ENCODE data around the gene NPRL2. TPM values are rescaled to one million over a fixed set of nuclear protein-coding genes. Genes with fewer than 3 reads are reported as not detected.

The NPRL2 gene
- total and polyA plus RNA-seq, 2 of the 8 experiments (the other 6 are each of a cell fraction or from before 2014, with no cell fraction given), result 28.4 to 51.4 TPM

- peaks cover 0 to 26% of the 10 kb centered on the region in 2 experiments; a peak in 2 of 4 replicates for H3K79me2 ChIP-seq (ENCODE audit: control insufficient read depth in 1 of 2, insufficient read depth in 2 of 2, low read length in 2 of 2)
- TF ChIP-seq ASH2L (IDR thresholded peaks at IDR 0.05; ENCODE audit: low read length) (no peak), GABPA (IDR thresholded peaks at IDR 0.05; ENCODE audit: borderline replicate concordance, insufficient read depth, low read length) (no peak)
Observed at GRCh38 chr3:50354186-50354764, 3.7 kb upstream of the NPRL2 start.

More at GRCh38 chr3:50354186-50354764, 3.7 kb upstream of the NPRL2 start:
- H4K20me1 ChIP-seq (replicated peaks in 1 of 2; ENCODE audit: control insufficient read depth in 1 of 2, insufficient read depth in 2 of 2, low read length in 2 of 2), result peaks cover 9 to 22% of the 10 kb centered on the region in 2 experiments
- no peaks in the 10 kb centered on the region for H3K9me3 ChIP-seq (ENCODE audit: insufficient read depth in 2 of 2, low read depth in 1 of 2, low read length in 1 of 2)
- no peaks in the 10 kb centered on the region; a peak in 1 of 7 replicates for H3K27me3 ChIP-seq (replicated peaks in 1 of 4; ENCODE audit: control insufficient read depth in 3 of 4, extremely low read depth in 1 of 4, insufficient read depth in 3 of 4, low read length in 3 of 4)
- H3K4me3 ChIP-seq (ENCODE audit: extremely low read depth in 1 of 4, insufficient read depth in 2 of 4, low read depth in 3 of 4, low read length in 4 of 4), result no peak overlapping the region
- no peak overlapping the region for H2AK5ac ChIP-seq (ENCODE audit: low read depth, low read length)
- DNase-seq (ENCODE audit: low read depth in 1 of 2, low spot score in 2 of 2) (no peak), FAIRE-seq (no peak)
- H3K9ac ChIP-seq (replicated peaks in 1 of 4; ENCODE audit: extremely low read depth in 1 of 4, low read depth in 3 of 4, low read length in 3 of 4), result no peak overlapping the region
- H3K18ac ChIP-seq (ENCODE audit: extremely low read depth, low read length), result no peak overlapping the region
- H4K8ac ChIP-seq (ENCODE audit: extremely low read depth, insufficient read depth, low read length), result no peak overlapping the region
- no peak overlapping the region for H3K23ac ChIP-seq (ENCODE audit: insufficient read length)
- H3K79me1 ChIP-seq (ENCODE audit: low read depth, low read length), result peaks cover 16% of the 10 kb centered on the region
- ChIA-PET POLR2A (ENCODE audit: partially characterized antibody) (interaction anchor here (0.6 to 3.3 kb wide), 7 partner anchors 10 to 198 kb away, joined by 3 to 16 read pairs (median 3); partner anchors contain the start of gene TUSC2), CTCF (ENCODE audit: partially characterized antibody) (interaction anchor here (0.6 to 13.4 kb wide), 18 partner anchors 9 to 260 kb away, joined by 3 to 136 read pairs (median 3); partner anchors contain the start of genes CISH, HYAL2 and ZMYND10)
- no peak overlapping the region for H2BK20ac ChIP-seq (ENCODE audit: low read length)
- no peak overlapping the region for H3K4me2 ChIP-seq (ENCODE audit: insufficient read depth in 1 of 2, low read depth in 2 of 2, low read length in 2 of 2)
- H3K56ac ChIP-seq (replicated peaks; ENCODE audit: insufficient read length, low read depth, low read length), result no peak overlapping the region
- 86% methylated on average over 5 of the region's 5 CpGs; no CpG with 5 or more reads in 1 of the 2 experiments for WGBS, 2 experiments (ENCODE audit: extremely low coverage in 1 of 2, insufficient coverage in 1 of 2, insufficient read length in 1 of 2, insufficient replicate concordance in 2 of 2, low coverage in 1 of 2, low lambda C conversion rate in 2 of 2, missing lambda C conversion rate in 1 of 2)
- H3K4ac ChIP-seq (replicated peaks; ENCODE audit: insufficient read length, low read depth, low read length), result no peak overlapping the region
- H4K5ac ChIP-seq (ENCODE audit: insufficient read length, low read depth, low read length), result no peak overlapping the region
- H2BK12ac ChIP-seq (ENCODE audit: low read depth, low read length), result no peak overlapping the region
- H3K27ac ChIP-seq (ENCODE audit: low read depth, low read length), result no peak overlapping the region
- H2BK5ac ChIP-seq (ENCODE audit: low read depth, low read length), result no peak overlapping the region
- peaks cover 3 to 10% (median 5%) of the 10 kb centered on the region in 4 experiments; a peak in 5 of 8 replicates for H3K36me3 ChIP-seq (ENCODE audit: control insufficient read depth in 2 of 4, insufficient read depth in 4 of 4, low read length in 3 of 4)
- peaks cover 0 to 22% (median 15%) of the 10 kb centered on the region in 4 experiments; a peak in 6 of 7 replicates for H3K4me1 ChIP-seq (replicated peaks in 1 of 4; ENCODE audit: control insufficient read depth in 3 of 4, insufficient read depth in 4 of 4, low read length in 3 of 4)
- peaks cover 17% of the 10 kb centered on the region for H3K23me2 ChIP-seq (ENCODE audit: low read depth, low read length)
- no peak overlapping the region for H3K14ac ChIP-seq (ENCODE audit: insufficient read length)
- no peak overlapping the region for H2BK15ac ChIP-seq (ENCODE audit: low read length)
- H2BK120ac ChIP-seq (replicated peaks; ENCODE audit: low read depth, low read length), result no peak overlapping the region
- H2AFZ ChIP-seq (ENCODE audit: low read length), result no peak overlapping the region
- no peak overlapping the region for H4K91ac ChIP-seq (replicated peaks; ENCODE audit: insufficient read length, low read length)

Data from H1 (cell line).